WTC11 (cell line): ENCODE measurements around the gene CYB561D1. TPM values are rescaled to one million over a fixed set of nuclear protein-coding genes. Genes with fewer than 3 reads are reported as not detected.

Experiments
- ATAC-seq: fragments of 200-7000 bp; cut with Tn5 transposase; 2 replicates; pipeline ENCODE4 v1.10.0; 2021; ENCODE audit warnings: mild to moderate bottlenecking, moderate library complexity
- CTCF ChIA-PET: fragments of 300-600 bp; sonication (Branson Sonifier 250); formaldehyde crosslinking; loops from one replicate; lab custom pipeline; 2021; ENCODE audit warnings: antibody characterized with exemption; lab: Charles Lee
- POLR2A ChIA-PET: fragments of 350-600 bp; sonication (Branson Sonifier 250); formaldehyde crosslinking; loops from one replicate; lab custom pipeline; 2021; ENCODE audit warnings: antibody characterized with exemption; lab: Charles Lee
- DNase-seq: peaks from one replicate; pipeline ENCODE4 v3.0.0; 2021; ENCODE audit warnings: low spot score
- H3K27ac Mint-ChIP-seq: 2 replicates; pipeline ENCODE4 v1.8.0; 2021; ENCODE audit warnings: mixed read lengths
- H3K27me3 Mint-ChIP-seq: 2 replicates; pipeline ENCODE4 v1.8.0; 2021; ENCODE audit warnings: low read depth, mild to moderate bottlenecking, moderate library complexity, mixed read lengths
- H3K36me3 Mint-ChIP-seq: 2 replicates; pipeline ENCODE4 v1.8.0; 2021; ENCODE audit warnings: mixed read lengths
- H3K4me1 Mint-ChIP-seq: 2 replicates; pipeline ENCODE4 v1.8.0; 2022; ENCODE audit warnings: mixed read lengths
- H3K4me3 Mint-ChIP-seq: 2 replicates; pipeline ENCODE4 v1.8.0; 2021; ENCODE audit warnings: mild to moderate bottlenecking, moderate library complexity, mixed read lengths
- H3K9me3 Mint-ChIP-seq: 2 replicates; pipeline ENCODE4 v1.8.0; 2021; ENCODE audit warnings: mixed read lengths
- ATF1 ChIP-seq: sonication (generic); formaldehyde crosslinking; IDR thresholded peaks from 2 replicates; pipeline ENCODE4 v1.8.1; 2023; ENCODE audit warnings: mild to moderate bottlenecking, moderate library complexity, missing genetic modification reagents
- E2F1 ChIP-seq: sonication (generic); formaldehyde crosslinking; IDR thresholded peaks from 2 replicates; pipeline ENCODE4 v1.8.0; 2022; ENCODE audit warnings: mild to moderate bottlenecking, missing genetic modification reagents
- E2F5 ChIP-seq: sonication (generic); formaldehyde crosslinking; IDR thresholded peaks from 2 replicates; pipeline ENCODE4 v1.8.1; 2022; ENCODE audit warnings: mild to moderate bottlenecking, moderate library complexity, missing genetic modification reagents
- ELF4 ChIP-seq: sonication (generic); formaldehyde crosslinking; IDR thresholded peaks from 2 replicates; pipeline ENCODE4 v1.8.1; 2022; ENCODE audit warnings: low read depth, mild to moderate bottlenecking, moderate library complexity, missing genetic modification reagents
- HMGA2 ChIP-seq: fragments of 250-450 bp; sonication (Bioruptor Pico); IDR thresholded peaks from 2 replicates; pipeline ENCODE4 v1.4.0; 2021; ENCODE audit warnings: mild to moderate bottlenecking, moderate library complexity
- HMGXB4 ChIP-seq: sonication (generic); formaldehyde crosslinking; IDR thresholded peaks from 2 replicates; pipeline ENCODE4 v1.8.1; 2023; ENCODE audit warnings: mild to moderate bottlenecking, moderate library complexity, missing genetic modification reagents
- MYBL2 ChIP-seq: sonication (generic); formaldehyde crosslinking; IDR thresholded peaks from 2 replicates; pipeline ENCODE4 v1.8.1; 2023; ENCODE audit warnings: mild to moderate bottlenecking, moderate library complexity, missing genetic modification reagents
- NR2C2 ChIP-seq: sonication (generic); formaldehyde crosslinking; IDR thresholded peaks from 2 replicates; pipeline ENCODE4 v1.8.0; 2022; ENCODE audit warnings: mild to moderate bottlenecking, missing genetic modification reagents
- RELA ChIP-seq: sonication (generic); formaldehyde crosslinking; IDR thresholded peaks from 2 replicates; pipeline ENCODE4 v1.8.1; 2022; ENCODE audit warnings: missing genetic modification reagents, mild to moderate bottlenecking, borderline replicate concordance
- SP1 ChIP-seq: sonication (generic); formaldehyde crosslinking; conservative IDR thresholded peaks from 2 replicates; pipeline ENCODE4 v1.8.1; 2022; ENCODE audit warnings: missing genetic modification reagents
- TEAD4 ChIP-seq: sonication (generic); formaldehyde crosslinking; IDR thresholded peaks from 2 replicates; pipeline ENCODE4 v1.8.0; 2022; ENCODE audit warnings: mild to moderate bottlenecking, missing genetic modification reagents
- ZBTB43 ChIP-seq: sonication (generic); formaldehyde crosslinking; IDR thresholded peaks from 2 replicates; pipeline ENCODE4 v1.8.1; 2023; ENCODE audit warnings: mild to moderate bottlenecking, missing genetic modification reagents
- ZNF532 ChIP-seq: fragments of 250-450 bp; sonication (Bioruptor Pico); IDR thresholded peaks from 2 replicates; pipeline ENCODE4 v1.9.0; 2021; ENCODE audit warnings: mild to moderate bottlenecking, borderline replicate concordance
- total RNA-seq: library from RNA; stranded (reverse); gene quantifications from 3 replicates; pipeline ENCODE4 v1.2.3, GENCODE V29; 2021
- TF ChIP-seq, protein P1 (sequence below): sonication (generic); formaldehyde crosslinking; IDR thresholded peaks from 2 replicates; pipeline ENCODE4 v1.8.1; 2022; ENCODE audit warnings: low read depth, mild to moderate bottlenecking, moderate library complexity, missing genetic modification reagents, borderline replicate concordance
- TF ChIP-seq, protein P2 (sequence below): fragments of 250-450 bp; sonication (Bioruptor Pico); IDR thresholded peaks from 2 replicates; pipeline ENCODE4 v2.1.2; 2022; ENCODE audit warnings: mild to moderate bottlenecking, moderate library complexity
- TF ChIP-seq, protein P3 (sequence below): sonication (generic); formaldehyde crosslinking; IDR thresholded peaks from 2 replicates; pipeline ENCODE4 v1.8.1; 2023; ENCODE audit warnings: mild to moderate bottlenecking, missing genetic modification reagents, borderline replicate concordance

Gene CYB561D1
- total RNA-seq, 1 experiment from 2014 or later = 6.7 TPM

DNA sequence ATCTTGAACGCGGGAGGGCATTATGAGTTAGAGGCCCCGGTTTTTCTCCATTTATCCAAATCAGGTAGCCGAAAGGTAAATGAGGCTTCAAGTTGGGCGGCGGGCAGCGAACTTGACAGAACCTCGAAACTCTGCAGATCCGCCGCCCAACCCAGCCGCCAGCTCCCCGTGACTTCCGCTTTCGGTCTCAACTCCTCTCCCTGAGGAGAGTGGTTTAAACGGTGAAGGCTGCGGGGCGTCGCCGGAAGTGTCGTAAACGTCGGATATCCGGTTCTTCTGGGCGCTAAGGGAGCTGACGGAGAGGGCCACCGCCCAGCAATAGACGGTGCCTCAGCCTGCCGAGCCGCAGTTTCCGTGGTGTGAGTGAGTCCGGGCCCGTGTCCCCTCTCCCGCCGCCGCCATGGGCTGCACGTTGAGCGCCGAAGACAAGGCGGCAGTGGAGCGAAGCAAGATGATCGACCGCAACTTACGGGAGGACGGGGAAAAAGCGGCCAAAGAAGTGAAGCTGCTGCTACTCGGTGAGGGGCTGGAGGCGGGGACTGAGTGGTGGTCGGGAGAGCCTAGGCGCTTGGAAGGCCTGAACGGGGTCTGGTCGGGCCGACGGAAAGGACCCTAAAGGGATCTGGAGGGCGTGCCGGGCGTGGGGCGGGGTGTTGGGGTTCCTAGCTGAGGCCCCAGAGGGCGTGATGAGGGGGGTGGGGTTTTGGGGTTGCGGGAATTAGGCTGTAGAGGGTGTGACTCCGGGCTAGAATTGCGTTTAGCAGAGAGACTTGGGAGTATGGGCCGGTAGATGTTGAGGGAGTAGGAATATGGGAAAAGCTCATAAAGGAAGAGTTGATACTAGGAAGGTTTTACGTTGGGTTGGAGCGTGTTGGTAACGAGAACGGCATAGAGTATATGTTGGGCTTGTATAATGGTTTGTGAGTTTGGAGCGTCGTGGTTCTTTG is 54.7 kb downstream of the CYB561D1 start, which contains the start of gene GNAI3:
Gene GNAI3 (plus strand): TSS at position 295 of the 947 bp plus-strand sequence. CDS start 106 bp downstream, at position 401.
- Mint-ChIP-seq H3K4me1 (peaks cover 25% of the 10 kb centered on the region), H3K4me3 (peak within 1 kb of the TSS; percentile 85), H3K27me3 (no peaks in the 10 kb centered on the region; the same call in 1 of the 2 replicates), H3K36me3 (no peaks in the 10 kb centered on the region), H3K9me3 (no peaks in the 10 kb centered on the region), H3K27ac (peak within 1 kb of the TSS; percentile 94)
- ATAC-seq (peak; percentile 88), DNase-seq (peak; percentile 94)
- ChIA-PET POLR2A (interaction anchor here (0.6 to 2.3 kb wide), 20 partner anchors 10 to 436 kb away, joined by 3 to 13 read pairs (median 4); partner anchors contain the start of genes AHCYL1, AMPD2, CYB561D1 and GNAT2), CTCF (interaction anchor here (0.6 to 2.4 kb wide), 25 partner anchors 9 to 481 kb away, joined by 3 to 36 read pairs (median 4); partner anchors contain the start of genes AHCYL1, AMPD2, CYB561D1 and GNAT2)
- TF ChIP-seq, protein P1, sequence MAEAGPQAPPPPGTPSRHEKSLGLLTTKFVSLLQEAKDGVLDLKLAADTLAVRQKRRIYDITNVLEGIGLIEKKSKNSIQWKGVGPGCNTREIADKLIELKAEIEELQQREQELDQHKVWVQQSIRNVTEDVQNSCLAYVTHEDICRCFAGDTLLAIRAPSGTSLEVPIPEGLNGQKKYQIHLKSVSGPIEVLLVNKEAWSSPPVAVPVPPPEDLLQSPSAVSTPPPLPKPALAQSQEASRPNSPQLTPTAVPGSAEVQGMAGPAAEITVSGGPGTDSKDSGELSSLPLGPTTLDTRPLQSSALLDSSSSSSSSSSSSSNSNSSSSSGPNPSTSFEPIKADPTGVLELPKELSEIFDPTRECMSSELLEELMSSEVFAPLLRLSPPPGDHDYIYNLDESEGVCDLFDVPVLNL = no peak
- TF ChIP-seq E2F5 = no peak
- peak; percentile 85 for TF ChIP-seq SP1 (CRISPR knock-in tag)
- no peak for TF ChIP-seq RELA (CRISPR knock-in tag)
- TF ChIP-seq, protein P2, sequence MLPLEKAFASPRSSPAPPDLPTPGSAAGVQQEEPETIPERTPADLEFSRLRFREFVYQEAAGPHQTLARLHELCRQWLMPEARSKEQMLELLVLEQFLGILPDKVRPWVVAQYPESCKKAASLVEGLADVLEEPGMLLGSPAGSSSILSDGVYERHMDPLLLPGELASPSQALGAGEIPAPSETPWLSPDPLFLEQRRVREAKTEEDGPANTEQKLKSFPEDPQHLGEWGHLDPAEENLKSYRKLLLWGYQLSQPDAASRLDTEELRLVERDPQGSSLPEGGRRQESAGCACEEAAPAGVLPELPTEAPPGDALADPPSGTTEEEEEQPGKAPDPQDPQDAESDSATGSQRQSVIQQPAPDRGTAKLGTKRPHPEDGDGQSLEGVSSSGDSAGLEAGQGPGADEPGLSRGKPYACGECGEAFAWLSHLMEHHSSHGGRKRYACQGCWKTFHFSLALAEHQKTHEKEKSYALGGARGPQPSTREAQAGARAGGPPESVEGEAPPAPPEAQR (CRISPR knock-in tag) = no peak
- peak; percentile 72; the same call in 1 of the 2 replicates for TF ChIP-seq ZBTB43 (CRISPR knock-in tag)
- TF ChIP-seq, protein P3, sequence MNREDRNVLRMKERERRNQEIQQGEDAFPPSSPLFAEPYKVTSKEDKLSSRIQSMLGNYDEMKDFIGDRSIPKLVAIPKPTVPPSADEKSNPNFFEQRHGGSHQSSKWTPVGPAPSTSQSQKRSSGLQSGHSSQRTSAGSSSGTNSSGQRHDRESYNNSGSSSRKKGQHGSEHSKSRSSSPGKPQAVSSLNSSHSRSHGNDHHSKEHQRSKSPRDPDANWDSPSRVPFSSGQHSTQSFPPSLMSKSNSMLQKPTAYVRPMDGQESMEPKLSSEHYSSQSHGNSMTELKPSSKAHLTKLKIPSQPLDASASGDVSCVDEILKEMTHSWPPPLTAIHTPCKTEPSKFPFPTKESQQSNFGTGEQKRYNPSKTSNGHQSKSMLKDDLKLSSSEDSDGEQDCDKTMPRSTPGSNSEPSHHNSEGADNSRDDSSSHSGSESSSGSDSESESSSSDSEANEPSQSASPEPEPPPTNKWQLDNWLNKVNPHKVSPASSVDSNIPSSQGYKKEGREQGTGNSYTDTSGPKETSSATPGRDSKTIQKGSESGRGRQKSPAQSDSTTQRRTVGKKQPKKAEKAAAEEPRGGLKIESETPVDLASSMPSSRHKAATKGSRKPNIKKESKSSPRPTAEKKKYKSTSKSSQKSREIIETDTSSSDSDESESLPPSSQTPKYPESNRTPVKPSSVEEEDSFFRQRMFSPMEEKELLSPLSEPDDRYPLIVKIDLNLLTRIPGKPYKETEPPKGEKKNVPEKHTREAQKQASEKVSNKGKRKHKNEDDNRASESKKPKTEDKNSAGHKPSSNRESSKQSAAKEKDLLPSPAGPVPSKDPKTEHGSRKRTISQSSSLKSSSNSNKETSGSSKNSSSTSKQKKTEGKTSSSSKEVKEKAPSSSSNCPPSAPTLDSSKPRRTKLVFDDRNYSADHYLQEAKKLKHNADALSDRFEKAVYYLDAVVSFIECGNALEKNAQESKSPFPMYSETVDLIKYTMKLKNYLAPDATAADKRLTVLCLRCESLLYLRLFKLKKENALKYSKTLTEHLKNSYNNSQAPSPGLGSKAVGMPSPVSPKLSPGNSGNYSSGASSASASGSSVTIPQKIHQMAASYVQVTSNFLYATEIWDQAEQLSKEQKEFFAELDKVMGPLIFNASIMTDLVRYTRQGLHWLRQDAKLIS (CRISPR knock-in tag) = no peak
- no peak for TF ChIP-seq NR2C2 (CRISPR knock-in tag)
- no peak for TF ChIP-seq E2F1 (CRISPR knock-in tag)
- no peak for TF ChIP-seq ATF1
- TF ChIP-seq TEAD4 (CRISPR knock-in tag) = no peak
- TF ChIP-seq HMGA2 (CRISPR knock-in tag) = 0 out of 2 replicates have a peak, but pooled peaks have one; percentile 14
- no peak for TF ChIP-seq ZNF532 (CRISPR knock-in tag)
- peak; percentile 76 for TF ChIP-seq MYBL2 (CRISPR knock-in tag)
- TF ChIP-seq ELF4 = no peak
- peak; percentile 39; the same call in 1 of the 2 replicates for TF ChIP-seq HMGXB4 (CRISPR knock-in tag)
